ENCODE data around the gene HOXC12. TPM values are rescaled to one million over a fixed set of nuclear protein-coding genes. Genes with fewer than 3 reads are reported as not detected.
A peak's percentile ranks its signal among the peaks of the same experiment; 100 is the strongest.

The HOXC12 gene
- total and polyA plus RNA-seq, 2 donors (not counting 1 experiment from before 2014, with no cell fraction given): not detected

DNA sequence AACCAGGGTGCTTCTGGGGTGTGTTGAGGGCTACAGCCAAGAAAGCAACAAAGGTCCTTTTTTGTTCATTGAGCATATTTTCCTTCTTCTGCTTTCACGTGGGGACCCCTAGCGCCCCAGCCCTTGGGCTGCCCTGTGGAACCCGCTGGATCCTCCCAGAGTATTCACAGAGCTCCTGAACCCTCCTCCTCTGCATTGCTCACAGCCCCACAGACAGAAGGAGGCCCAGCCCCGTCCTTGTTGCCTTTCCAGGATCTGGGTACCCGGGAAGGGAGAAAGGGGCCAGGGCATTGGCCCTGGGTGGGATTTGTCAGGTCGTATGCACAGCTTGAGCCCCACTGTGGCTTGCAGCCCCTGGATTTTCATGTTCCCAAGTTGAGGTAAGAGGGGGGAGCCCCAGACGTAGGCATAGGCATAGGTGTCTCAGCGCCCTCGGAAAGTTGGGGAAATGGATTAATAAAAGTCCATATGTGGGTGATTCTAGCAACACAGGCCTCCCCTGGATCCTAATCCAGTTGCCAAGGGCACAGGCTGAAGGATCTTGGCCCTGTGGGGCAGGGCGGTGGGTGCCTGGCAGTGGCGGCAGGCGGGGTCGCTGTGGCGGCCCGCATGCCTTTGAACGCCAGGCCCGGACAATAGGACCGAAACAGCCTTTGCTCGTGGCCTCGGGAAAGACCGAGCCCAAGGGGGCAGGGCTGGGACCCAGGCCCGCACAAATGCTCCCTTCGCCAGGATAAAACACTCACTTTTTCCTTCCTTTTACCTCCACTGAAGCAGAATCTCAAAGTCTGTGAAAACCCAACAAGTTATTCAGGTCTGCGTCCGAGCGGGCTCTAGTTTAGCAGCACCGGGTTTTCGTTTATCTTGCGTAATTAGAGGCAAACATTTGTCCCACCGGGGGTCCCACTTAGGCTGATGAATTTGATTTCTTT is 27.2 kb downstream of the HOXC12 start:
- no peak overlapping the region for H3K9ac ChIP-seq (ENCODE audit: low read length)
- peaks cover 0 to 97% (median 90%) of the 10 kb centered on the region in 4 experiments for H3K27me3 ChIP-seq (replicated peaks in 1 of 4; ENCODE audit: control extremely low read depth in 1 of 4, control insufficient read depth in 3 of 4, insufficient read depth in 4 of 4, low read length in 3 of 4)
- 18% methylated on average over 28 of the region's 30 CpGs for WGBS (ENCODE audit: insufficient coverage)
- ATAC-seq (ENCODE audit: low read depth) (no peak), DNase-seq (peak; percentile 33)
- H4K20me1 ChIP-seq (ENCODE audit: control insufficient read depth, insufficient read depth, low read length, poor library complexity, severe bottlenecking): no peaks in the 10 kb centered on the region
- Mint-ChIP-seq H3K4me3 (no peak overlapping the region), H3K27ac (no peak overlapping the region), H3K4me1 (peaks cover 11% of the 10 kb centered on the region), H3K9me3 (ENCODE audit: insufficient read depth) (no peaks in the 10 kb centered on the region), H3K27me3 (peaks cover 85% of the 10 kb centered on the region)
- intact Hi-C loops (cut with micrococcal nuclease): no loop called here
- ChIA-PET POLR2A (no interaction called here), CTCF (no interaction called here)
- H3K4me2 ChIP-seq (replicated peaks; ENCODE audit: low read depth, low read length, poor library complexity, severe bottlenecking): no peak overlapping the region
- no peaks in the 10 kb centered on the region for H3K36me3 ChIP-seq (replicated peaks in 1 of 2; ENCODE audit: control extremely low read depth in 1 of 2, control insufficient read depth in 1 of 2, extremely low read depth in 1 of 2, insufficient read depth in 2 of 2, low read length in 1 of 2)
- TF ChIP-seq CTCF (IDR thresholded peaks at IDR 0.05): no peak
- no peak for TF ChIP-seq EZH2 (IDR thresholded peaks at IDR 0.05; ENCODE audit: borderline replicate concordance, insufficient read depth, low read depth, low read length, poor library complexity, severe bottlenecking)
- H3K9me3 ChIP-seq (ENCODE audit: control extremely low read depth in 1 of 3, control insufficient read depth in 2 of 3, insufficient read depth in 1 of 3, low read length in 2 of 3): peaks cover 0 to 76% (median 12%) of the 10 kb centered on the region in 3 donors
- H3K4me1 ChIP-seq (ENCODE audit: control insufficient read depth in 2 of 2, insufficient read depth in 2 of 2, low read length in 2 of 2): peaks cover 27 to 32% of the 10 kb centered on the region in 2 donors
- H3K27ac ChIP-seq (ENCODE audit: low read length in 2 of 2): no peak overlapping the region
- no peak overlapping the region for H3K4me3 ChIP-seq (ENCODE audit: control extremely low read depth in 1 of 5, extremely low read depth in 1 of 5, insufficient read depth in 1 of 5, low read depth in 2 of 5, low read length in 4 of 5)
- H2AFZ ChIP-seq (ENCODE audit: insufficient read depth, low read depth, low read length, poor library complexity, severe bottlenecking): no peak overlapping the region
- H3K79me2 ChIP-seq (ENCODE audit: control insufficient read depth, insufficient read depth, low read length): no peaks in the 10 kb centered on the region
